Dermis blood vessel endothelial cell (primary cell): Measurements from ENCODE around the gene CAPN10. TPM values are rescaled to one million over a fixed set of nuclear protein-coding genes. Genes with fewer than 3 reads are reported as not detected.
A peak's percentile ranks its signal among the peaks of the same experiment; 100 is the strongest.
"Not testable (repeated sequence)": the region's sequence is repeated elsewhere in the genome, so short reads cannot be mapped to it uniquely, and the experiment has no call there.

Source experiments
- DNase-seq: peaks from one replicate; pipeline ENCODE4 v3.0.0; 2010
- total RNA-seq: library from RNA; depleted of rRNA; stranded (reverse); fragments of >200 nt; gene quantifications from 2 replicates; pipeline ENCODE4 v1.2.3, GENCODE V29; 2014

The CAPN10 gene, protein sequence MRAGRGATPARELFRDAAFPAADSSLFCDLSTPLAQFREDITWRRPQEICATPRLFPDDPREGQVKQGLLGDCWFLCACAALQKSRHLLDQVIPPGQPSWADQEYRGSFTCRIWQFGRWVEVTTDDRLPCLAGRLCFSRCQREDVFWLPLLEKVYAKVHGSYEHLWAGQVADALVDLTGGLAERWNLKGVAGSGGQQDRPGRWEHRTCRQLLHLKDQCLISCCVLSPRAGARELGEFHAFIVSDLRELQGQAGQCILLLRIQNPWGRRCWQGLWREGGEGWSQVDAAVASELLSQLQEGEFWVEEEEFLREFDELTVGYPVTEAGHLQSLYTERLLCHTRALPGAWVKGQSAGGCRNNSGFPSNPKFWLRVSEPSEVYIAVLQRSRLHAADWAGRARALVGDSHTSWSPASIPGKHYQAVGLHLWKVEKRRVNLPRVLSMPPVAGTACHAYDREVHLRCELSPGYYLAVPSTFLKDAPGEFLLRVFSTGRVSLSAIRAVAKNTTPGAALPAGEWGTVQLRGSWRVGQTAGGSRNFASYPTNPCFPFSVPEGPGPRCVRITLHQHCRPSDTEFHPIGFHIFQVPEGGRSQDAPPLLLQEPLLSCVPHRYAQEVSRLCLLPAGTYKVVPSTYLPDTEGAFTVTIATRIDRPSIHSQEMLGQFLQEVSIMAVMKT
- total RNA-seq, result 31.0 and 40.8 TPM in 2 replicates

DNA sequence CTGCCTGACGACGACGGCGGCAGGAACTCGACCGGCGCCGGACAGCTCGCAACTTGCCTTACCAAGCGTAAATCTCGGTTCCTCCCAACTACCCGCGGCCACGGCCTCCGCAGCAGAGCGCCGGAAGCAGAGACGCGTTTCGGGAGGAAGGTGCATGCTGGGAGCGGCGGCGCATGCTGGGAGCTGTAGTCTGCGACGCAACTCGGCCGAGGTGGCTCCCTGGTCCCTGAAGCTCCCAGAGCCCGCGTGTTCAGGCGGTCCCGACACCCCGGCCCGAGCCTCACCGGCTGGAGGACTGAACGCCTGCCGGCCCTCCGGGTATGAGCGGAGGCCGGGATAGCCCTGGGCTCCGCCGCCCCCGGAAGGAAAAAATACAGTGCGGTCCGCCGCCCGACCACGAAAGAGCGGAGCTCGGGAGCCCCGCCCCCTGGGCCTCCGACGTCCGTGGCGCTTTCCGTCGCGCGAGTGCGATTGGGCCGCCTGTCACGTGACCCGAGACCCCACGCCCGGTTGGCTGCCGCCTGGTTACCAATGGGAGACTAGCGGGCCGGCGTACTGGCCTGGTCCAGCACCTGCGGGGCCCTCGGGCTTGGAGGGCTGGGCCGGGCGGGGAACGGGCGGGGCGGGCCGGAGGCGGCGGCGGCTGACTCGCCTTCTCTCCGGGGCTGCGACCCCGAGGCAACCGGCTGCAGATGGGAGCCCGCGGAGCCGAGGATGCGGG is at the start of gene CAPN10:
Gene CAPN10 (plus strand): TSS at position 537 of the 721 bp plus-strand sequence. CDS start 178 bp downstream, at position 715.
- peak; percentile 97 for DNase-seq

DNA sequence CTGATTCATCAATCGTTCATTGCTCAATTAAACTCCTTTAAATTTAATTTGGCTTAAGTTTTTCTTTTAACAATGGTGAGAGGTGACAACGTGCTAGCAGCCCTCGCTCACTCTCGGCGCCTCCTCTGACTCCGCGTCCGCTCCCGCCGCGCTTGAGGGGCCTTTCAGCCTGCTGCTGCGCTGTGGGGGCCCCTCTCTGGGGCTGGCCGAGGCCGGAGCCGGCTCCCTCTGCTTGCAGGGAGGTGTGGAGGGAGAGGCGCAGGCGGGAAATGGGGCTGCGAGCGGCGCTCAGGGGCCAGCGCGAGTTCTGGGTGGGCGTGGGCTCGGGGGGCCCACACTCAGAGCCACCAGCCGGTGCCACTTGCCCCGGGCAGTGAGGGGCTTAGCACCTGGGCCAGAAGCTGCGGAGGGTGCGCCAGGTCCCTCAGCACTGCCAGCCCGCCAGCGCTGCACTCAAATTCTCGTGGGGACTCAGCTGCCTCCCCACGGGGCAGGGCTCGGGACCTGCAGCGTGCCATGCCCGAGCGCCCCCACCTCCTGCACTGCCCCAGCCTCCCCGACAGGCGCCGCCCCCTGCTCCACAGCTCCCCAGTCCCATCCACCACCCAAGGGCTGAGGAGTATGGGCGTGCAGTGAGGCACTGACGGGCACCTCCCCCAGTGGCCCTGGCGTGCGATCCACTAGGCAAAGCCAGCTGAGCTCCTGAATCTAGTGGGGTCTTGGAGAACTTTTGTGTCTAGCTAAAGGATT is 48.3 kb upstream of the CAPN10 start:
- no peak for DNase-seq

DNA sequence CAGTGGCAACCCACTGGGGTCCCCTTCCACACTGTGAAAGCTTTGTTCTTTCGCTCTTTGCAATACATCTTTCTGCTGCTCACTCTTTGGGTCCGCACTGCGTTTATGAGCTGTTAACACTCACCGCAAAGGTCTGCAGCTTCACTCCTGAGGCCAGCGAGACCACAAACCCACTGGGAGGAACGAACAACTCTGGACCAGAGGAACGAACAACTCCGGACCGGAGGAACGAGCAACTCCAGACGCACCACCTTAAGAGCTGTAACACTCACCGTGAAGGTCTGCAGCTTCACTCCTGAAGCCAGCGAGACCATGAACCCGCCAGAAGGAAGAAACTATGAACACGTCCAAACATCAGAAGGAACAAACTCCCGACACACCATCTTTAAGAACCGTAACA is 47.4 kb upstream of the CAPN10 start:
- not testable (repeated sequence) for DNase-seq

DNA sequence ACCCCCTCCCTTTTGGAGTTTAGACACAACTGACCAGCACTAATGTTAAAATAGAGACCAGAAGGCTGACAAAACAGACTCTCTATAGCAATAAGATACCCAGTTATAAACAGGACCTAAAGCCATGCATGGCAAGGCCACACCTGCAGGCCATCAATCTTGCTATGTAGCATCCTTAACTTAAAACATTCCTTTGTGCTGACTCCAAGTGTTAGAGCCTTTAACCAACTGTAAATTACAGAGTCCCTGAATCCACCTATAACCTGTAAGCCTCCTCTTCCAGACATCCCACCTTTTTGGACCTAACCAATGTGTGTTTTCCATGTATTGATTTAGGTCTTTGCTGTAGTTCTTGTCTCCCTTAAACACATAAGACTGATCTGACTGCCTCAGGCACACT is 46.6 kb upstream of the CAPN10 start:
- no peak for DNase-seq

DNA sequence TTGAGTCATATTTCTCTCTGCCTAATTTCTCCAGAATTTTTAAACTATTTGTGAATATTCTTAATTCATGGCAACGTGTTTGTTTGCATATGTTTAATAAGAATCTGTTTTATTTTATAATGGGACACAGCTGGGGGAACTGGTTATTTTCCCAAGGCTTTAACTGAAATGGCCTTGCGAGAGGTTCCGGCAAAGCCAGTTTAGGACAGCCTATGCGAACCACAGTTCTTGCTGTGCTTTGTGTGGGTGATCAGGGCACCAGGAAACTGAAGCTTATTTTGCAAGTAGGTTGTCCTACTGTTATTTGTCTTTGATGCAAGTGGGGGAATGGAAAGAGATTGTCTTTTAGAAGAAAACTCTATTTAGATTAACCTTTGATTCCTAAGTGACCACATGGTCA is 35.2 kb upstream of the CAPN10 start:
- no peak for DNase-seq

DNA sequence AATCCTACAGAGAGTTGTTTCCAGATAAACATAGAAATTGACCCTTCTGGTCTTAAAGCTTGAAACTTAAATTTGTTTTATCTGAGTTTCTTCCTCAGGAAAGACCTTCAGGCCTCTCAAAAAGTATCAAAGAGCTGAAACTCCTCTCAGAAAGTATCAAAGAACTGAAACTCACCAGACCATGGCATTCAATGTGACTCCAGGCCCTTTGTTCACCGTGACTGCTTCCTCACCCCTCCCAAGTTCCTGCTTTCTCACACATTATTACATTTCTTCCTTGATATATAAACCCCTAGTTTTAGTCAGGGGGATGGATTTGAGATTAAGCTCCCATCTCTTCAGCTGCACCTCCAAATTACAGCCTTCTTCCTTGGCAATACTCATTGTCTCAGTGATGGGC is 34.7 kb upstream of the CAPN10 start:
- no peak for DNase-seq

DNA sequence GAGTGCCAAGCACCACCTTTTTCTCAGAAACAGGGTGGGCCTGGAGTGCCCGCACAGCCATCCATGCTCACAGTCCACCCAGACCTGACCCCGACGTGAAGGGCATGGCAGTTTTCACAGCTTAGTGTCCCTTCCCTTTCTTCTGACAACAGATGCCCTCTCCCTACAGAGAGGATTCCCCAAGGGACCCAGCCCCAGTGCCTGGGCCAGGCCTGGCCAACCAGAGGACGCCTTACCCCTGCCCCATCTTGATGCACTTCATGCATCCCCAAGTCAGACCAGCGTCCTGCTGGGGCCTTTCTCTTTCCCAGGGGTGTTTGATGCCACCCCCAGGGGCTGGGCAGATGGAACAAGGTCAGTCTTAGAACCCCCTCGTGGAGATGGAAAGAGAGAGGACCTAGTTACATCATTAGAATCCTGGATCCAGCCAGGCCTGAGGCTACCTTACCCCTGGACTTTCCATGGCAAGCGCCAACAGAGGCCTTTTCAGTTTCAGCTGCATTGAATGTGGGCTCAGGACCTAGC is 32.5 kb upstream of the CAPN10 start:
- DNase-seq, result no peak

DNA sequence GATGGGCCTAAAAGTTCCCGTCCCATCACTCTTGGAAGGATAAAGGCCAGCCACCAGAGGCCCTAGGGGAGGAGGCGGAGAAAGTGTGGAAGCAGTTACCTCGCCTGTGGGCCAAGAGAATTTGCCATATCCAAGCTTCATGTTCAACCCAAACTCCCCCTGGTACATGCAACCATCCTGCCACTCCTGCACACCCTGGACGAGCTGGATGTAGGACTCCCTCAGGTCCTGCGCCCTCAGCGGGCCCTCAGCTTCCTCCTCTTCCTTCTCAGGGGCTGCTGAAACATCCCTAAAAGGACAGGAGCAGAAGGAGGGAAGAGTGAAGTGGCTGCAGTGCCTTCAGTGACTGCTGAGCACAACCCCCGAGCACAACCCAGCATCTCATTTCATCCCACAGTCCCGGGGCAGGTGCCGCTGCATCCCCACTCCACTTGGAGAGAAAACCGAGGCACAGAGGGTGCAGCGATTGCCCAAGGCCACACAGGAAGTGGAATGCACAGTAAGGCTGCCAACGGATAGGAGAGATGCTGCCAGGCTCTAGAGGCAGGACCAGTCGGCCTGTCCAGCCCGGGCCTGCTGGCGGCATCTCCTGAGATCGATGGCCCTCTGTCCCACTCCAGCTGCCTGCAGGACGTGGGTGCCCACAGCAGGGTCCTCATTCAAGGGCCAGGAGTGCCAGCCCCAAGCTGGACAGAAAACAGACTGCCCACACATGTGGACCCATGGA is 31.6 kb upstream of the CAPN10 start:
- DNase-seq, result no peak

DNA sequence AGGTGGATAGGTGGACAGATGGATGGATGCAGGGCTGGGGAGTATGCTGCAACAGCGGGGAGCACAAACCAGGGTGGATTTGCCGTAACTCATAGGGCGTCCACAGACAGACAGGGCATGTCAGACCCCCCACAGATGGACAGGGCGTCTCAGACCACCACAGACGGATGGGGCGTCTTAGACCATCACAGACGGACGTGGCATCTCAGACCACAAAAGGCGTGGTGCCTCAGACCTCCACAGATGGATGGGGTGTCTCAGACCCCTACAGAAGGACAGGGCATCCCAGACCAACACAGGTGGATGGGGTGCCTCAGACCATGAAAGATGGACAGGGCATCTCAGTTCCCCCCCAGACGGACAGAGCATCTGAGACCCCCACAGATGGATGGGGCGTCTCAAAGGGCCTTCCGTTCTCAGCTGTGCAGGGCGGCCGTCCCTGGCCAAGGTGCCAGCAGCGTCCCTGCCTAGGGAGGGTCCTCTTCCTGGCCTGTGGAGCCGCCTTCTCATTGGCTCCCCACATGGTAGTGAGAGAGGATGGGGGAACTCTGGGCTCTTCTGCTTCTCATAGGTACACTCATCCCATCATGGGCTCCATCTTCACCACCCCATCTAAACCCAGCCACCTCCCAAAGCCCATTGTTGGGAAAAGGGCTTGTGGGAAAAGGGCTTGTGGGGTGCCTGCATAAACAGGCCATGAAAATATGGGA is 30.8 kb upstream of the CAPN10 start:
- no peak for DNase-seq

DNA sequence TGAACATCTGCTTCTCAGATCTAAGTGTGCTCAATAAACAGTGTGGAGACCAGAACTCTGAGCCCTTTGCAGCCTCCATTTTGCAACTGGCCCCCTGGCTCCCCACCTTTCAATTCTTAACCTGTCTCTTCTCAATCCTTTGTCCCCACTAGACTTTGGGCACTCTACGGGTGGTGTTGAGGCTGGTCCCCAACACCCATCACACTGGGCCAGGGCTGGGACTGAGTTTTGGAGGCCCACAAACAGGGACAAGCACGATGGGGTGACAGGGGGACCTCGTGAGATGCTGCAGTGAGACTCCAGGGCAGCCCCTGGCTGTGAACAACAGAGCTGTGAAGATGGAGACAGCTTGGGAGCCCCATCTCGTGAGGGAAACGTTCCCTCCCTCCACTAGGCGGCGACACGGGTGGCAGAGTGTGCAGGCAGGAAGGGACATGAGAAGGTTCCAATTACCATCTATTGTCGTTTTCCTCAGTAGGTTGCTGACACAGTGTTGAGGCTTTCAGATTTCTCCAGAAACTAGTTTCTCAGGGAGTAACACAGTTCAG is 29.9 kb upstream of the CAPN10 start:
- DNase-seq, result peak; percentile 75

DNA sequence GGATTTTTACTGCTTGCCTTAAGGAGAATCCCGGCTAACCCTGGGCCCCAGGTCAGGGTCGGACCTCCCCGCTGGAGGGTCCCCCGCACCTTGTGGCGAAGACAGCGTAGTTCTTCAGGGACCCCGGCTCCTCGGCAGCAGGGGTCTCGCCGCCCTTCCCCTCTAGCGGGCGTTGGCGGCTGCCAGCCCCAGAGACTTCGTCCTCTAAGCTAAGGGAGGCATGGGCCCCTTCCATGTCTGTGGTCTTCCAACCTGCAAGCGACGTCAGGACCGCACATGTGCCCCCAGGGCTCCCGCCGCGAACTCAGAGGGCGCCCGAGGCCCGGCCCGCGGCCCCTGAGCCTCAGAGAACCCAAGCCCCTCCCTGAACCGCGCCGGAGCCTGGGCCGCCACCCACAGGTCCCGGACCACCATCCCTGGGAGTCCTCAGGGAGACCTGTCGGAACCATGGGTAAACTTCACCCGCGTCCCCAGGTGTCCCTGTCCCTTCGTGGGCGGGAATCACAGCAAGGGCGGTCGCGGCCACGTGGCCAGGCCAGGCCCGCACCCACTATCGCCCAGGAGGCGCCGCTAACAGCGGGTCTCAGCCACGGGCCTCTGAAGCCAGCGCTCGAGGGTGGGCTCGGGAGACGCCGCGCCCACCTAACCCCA is 29.3 kb upstream of the CAPN10 start:
- no peak for DNase-seq

DNA sequence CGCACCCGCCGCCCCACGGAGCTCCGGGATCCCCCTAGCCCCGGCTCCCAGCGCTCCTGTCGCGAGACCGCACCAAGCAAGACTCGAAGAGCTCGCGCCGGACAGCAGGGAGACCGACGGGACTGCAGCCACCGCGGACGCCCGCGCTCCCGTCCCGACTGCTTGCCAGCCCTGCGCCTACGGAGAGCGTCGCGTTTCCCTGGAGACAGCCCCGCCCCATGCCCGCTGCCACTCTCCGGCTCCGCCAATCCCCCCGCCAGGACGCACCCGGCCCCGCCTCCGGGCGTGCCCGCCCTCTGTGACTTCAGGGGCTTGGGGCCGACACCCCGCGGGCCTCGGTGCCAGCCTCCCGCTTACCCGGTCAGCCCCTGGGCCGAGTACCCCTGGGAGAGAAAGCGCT is 28.7 kb upstream of the CAPN10 start, which contains the start of gene ANKMY1:
Gene ANKMY1 (minus strand): TSS at position 181 of the 400 bp plus-strand sequence. CDS start 653 bp downstream, outside the sequence.
- DNase-seq, result peak; percentile 86

DNA sequence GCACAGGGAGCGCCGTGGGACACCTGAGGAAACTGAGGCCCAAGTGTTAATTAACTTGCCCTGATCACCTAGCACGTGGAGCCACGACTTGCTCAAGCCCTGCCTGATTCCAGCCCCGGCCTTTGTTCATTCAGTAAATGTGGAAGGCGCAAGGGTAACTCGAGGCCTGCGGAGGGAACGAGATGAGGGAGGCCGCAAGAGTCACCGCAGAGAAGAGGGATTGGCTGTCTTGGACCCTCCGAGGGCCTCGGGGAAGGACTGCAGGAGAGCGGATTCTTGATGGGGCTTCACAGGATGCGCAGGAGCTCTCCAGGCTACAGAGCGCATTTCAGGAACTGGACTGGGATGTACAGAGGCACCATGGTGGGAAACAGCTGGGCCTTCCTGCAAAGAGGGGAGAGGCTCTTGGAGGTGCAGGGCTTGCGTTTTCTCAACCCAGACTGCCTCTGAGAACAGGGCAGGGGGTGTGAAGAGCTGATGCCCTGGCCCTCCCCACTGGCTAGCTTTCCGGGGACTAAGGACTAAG is 28.2 kb upstream of the CAPN10 start:
- no peak for DNase-seq

DNA sequence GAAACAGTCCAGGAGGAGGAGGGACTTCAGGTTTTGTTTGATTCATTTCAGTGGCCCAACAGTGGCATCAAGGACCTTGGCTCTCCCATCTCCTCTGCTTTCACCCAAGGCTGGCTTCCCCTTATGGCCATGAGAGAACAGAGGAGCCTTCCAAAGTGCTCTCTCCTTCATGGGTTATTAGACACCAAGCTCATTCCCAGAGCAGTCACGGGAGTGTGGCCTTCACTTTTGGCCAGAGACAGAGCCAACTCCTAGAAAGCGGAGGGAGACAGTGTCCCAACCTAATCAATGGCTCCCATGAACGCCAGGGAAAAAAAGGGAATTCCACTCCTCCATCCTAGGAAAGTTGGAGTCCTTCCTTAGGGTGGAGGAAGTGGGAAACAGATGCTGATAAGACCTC is 27.2 kb upstream of the CAPN10 start:
- no peak for DNase-seq

DNA sequence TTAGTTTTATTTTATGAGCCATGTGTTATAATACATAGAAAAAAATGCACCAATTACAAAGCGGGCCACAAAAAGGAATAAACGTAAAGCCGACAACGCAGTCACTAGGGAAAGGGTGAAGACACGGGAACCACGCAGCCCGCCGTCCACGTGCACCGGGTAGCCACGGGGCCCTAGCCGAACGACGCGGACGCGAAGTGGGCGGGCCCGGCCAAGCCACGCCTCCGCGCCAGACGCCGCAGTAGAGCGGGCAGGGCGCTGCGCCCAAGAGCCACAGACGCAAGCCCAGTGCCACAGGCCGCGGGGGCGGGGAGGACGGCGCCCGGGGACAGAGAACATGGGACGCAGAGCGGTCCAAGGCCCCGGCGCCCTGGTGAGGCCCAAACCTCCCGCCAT is 26.5 kb upstream of the CAPN10 start, which contains the start of gene DUSP28:
Gene DUSP28 (plus strand): TSS at position 274 of the 396 bp plus-strand sequence. CDS start 328 bp downstream, outside the sequence.
- DNase-seq, result peak; percentile 92

DNA sequence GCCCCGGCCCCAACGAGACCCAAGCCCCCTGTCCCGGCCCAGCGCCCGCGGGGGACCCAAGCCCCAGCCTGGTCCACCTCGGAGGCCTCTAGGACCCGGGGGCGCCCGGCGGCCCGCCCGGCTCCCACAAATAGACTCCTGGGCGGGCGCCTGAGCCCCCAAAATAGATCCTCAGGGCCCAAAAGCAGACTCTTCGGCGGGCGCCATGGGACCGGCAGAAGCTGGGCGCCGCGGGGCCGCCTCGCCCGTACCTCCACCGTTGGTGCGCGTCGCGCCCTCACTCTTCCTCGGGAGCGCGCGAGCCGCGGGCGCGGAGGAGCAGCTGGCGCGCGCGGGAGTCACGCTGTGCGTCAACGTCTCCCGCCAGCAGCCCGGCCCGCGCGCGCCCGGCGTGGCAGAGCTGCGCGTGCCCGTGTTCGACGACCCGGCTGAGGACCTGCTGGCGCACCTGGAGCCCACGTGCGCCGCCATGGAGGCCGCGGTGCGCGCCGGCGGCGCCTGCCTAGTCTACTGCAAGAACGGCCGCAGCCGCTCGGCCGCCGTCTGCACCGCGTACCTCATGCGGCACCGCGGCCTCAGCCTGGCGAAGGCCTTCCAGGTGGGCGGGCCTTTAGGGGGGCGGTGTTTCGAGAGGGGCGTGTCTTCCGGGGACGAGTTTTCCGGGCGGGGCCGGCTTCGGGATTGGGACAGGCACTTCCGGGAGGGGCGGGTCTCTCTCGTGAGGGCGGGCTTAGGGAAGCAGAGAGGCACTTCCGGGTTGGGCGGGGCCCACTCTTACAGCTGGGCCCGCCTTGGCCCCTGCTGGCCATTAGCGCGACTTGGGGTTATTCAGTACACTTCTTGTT is 25.8 kb upstream of the CAPN10 start:
- peak; percentile 98 for DNase-seq

DNA sequence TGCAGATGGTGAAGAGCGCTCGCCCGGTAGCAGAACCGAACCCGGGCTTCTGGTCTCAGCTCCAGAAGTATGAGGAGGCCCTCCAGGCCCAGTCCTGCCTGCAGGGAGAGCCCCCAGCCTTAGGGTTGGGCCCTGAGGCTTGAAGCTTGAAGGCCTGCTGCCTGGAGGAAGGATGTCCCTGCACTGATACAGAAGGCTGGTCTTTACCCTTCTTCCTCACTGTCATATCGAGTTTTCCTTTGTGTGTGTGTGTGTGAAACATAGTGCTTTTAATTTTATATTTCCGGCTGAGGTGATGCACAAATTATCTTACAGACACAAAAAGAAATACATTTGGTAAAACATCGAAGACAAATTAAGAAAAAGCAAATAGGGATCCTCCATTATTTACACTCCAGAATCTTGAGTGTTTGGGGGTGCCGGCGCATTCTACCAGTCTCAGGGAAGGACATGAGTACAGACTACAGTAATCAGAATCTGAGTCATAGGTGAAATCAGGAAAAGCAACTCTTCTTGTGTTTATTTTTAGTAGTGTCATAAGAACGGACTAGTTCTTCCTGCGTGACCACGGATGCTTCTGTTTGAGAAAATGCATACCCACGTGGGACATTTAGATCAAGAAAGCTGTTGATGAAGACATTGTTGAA is 25.1 kb upstream of the CAPN10 start:
- peak; percentile 63 for DNase-seq

DNA sequence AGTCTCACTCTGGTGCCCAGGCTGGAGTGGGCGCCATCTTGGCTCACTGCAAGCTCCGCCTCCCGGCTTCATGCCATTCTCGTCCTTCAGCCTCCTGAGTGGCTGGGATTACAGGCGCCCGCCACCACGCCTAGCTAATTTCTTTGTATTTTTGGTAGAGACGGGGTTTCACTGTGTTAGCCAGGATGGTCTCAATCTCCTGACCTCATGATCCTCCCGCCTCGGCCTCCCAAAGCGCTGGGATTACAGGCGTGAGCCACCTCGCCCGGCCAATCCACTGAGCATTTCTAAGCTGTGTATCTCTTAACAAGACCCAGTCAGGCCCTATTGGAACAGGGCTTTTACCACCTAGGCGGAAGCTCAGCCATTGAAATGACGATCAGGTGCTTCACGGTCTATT is 23.3 kb upstream of the CAPN10 start:
- not testable (repeated sequence) for DNase-seq
